ENCODE results near the gene GSE1. TPM values are rescaled to one million over a fixed set of nuclear protein-coding genes. Genes with fewer than 3 reads are reported as not detected.

The GSE1 gene
- total and polyA plus RNA-seq, 2 experiments from 2014 or later = 32.4 to 135 TPM

GRCh38 chr16:85657996-85658395 is 44.9 kb downstream of the GSE1 start (continued):
- TF ChIP-seq ZNF462 (CRISPR knock-in tag; IDR thresholded peaks at IDR 0.05) = no peak
- TF ChIP-seq POLR2AphosphoS5 (IDR thresholded peaks at IDR 0.05; ENCODE audit: low read depth) = no peak
- TF ChIP-seq CREB1 (CRISPR knock-in tag; IDR thresholded peaks at IDR 0.05; ENCODE audit: low read depth) = no peak

GRCh38 chr16:85658504-85659326 is 45.6 kb downstream of the GSE1 start:
- ATAC-seq (no peak), DNase-seq (ENCODE audit: low spot score) (no peak)
- Mint-ChIP-seq H3K4me3 (no peak overlapping the region), H3K9me3 (no peaks in the 10 kb centered on the region; the same call in 2 of the 3 replicates), H3K27me3 (ENCODE audit: insufficient read depth, low read depth, poor library complexity) (peaks cover 17% of the 10 kb centered on the region), H3K36me3 (ENCODE audit: low read depth) (peaks cover 90% of the 10 kb centered on the region), H3K4me1 (peaks cover 4% of the 10 kb centered on the region; the same call in 1 of the 3 replicates), H3K27ac (no peak overlapping the region)
- H3K9me2 ChIP-seq (ENCODE audit: insufficient read depth) = no peaks in the 10 kb centered on the region
- peaks cover 28% of the 10 kb centered on the region for H3F3A ChIP-seq (replicated peaks; ENCODE audit: low read depth)
- no peaks in the 10 kb centered on the region for H3K27me3 ChIP-seq (ENCODE audit: insufficient read depth)
- peak overlapping the region; percentile 76; the same call in 1 of the 2 replicates for H3K27ac ChIP-seq (ENCODE audit: low read depth)
- no peaks in the 10 kb centered on the region for H3K79me2 ChIP-seq (replicated peaks; ENCODE audit: insufficient read depth)
- H3K4me2 ChIP-seq = no peak overlapping the region
- no peaks in the 10 kb centered on the region for H3K4me1 ChIP-seq (ENCODE audit: insufficient read depth)
- peaks cover 20% of the 10 kb centered on the region; the same call in 1 of the 2 replicates for H3K36me3 ChIP-seq (ENCODE audit: insufficient read depth)
- no peak overlapping the region for H2AFZ ChIP-seq
- H3K4me3 ChIP-seq = no peak overlapping the region
- H4K20me1 ChIP-seq (replicated peaks; ENCODE audit: insufficient read depth) = peaks cover 9% of the 10 kb centered on the region; the same call in 1 of the 2 replicates
- TF ChIP-seq REST (IDR thresholded peaks at IDR 0.05; ENCODE audit: unreplicated experiment) (no peak), NANOG (IDR thresholded peaks at IDR 0.05; ENCODE audit: borderline replicate concordance) (no peak), EZH2phosphoT487 (IDR thresholded peaks at IDR 0.05; ENCODE audit: unreplicated experiment) (no peak), POLR2AphosphoS5 (IDR thresholded peaks at IDR 0.05; ENCODE audit: low read depth) (no peak)
- TF ChIP-seq, protein P1, sequence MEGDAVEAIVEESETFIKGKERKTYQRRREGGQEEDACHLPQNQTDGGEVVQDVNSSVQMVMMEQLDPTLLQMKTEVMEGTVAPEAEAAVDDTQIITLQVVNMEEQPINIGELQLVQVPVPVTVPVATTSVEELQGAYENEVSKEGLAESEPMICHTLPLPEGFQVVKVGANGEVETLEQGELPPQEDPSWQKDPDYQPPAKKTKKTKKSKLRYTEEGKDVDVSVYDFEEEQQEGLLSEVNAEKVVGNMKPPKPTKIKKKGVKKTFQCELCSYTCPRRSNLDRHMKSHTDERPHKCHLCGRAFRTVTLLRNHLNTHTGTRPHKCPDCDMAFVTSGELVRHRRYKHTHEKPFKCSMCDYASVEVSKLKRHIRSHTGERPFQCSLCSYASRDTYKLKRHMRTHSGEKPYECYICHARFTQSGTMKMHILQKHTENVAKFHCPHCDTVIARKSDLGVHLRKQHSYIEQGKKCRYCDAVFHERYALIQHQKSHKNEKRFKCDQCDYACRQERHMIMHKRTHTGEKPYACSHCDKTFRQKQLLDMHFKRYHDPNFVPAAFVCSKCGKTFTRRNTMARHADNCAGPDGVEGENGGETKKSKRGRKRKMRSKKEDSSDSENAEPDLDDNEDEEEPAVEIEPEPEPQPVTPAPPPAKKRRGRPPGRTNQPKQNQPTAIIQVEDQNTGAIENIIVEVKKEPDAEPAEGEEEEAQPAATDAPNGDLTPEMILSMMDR (conservative IDR thresholded peaks at IDR 0.05; ENCODE audit: low read depth in 2 of 2) = no peak
